ENCODE data around the gene GMEB2.
"Not testable (repeated sequence)": the region's sequence is repeated elsewhere in the genome, so short reads cannot be mapped to it uniquely, and the experiment has no call there.

GMEB2 gene

GRCh38 chr20:63656451-63656850, 29.6 kb upstream of the GMEB2 start:
- no peak for DNase-seq

- DNase-seq = no peak
These were observed 28.3 kb upstream of the GMEB2 start for GRCh38 chr20:63655249-63655648.

GRCh38 chr20:63653974-63654668, 27.2 kb upstream of the GMEB2 start:
- DNase-seq = no peak

GRCh38 chr20:63653041-63653973, 26.4 kb upstream of the GMEB2 start, which contains the start of gene STMN3:
STMN3 (minus strand) TSS chr20:63653424; CDS start chr20:63653345, 79 bp downstream.
- peak; percentile 66 for DNase-seq

- DNase-seq = no peak
These were observed 25.5 kb upstream of the GMEB2 start for GRCh38 chr20:63652192-63652980.

- DNase-seq = peak; percentile 35
These were observed 25.0 kb upstream of the GMEB2 start for GRCh38 chr20:63651942-63652191.

- DNase-seq = not testable (repeated sequence)
These were observed 23.6 kb upstream of the GMEB2 start for GRCh38 chr20:63650486-63650885.

GRCh38 chr20:63648895-63649589, 22.1 kb upstream of the GMEB2 start:
- no peak for DNase-seq

- no peak for DNase-seq
These were observed 21.3 kb upstream of the GMEB2 start for GRCh38 chr20:63648190-63648589.

GRCh38 chr20:63645218-63645617, 18.3 kb upstream of the GMEB2 start:
- no peak for DNase-seq

GRCh38 chr20:63643946-63644345, 17.0 kb upstream of the GMEB2 start:
- DNase-seq = no peak

- no peak for DNase-seq
These were observed 16.6 kb upstream of the GMEB2 start for GRCh38 chr20:63643499-63643898.

- no peak for DNase-seq
These were observed 15.8 kb upstream of the GMEB2 start for GRCh38 chr20:63642527-63643247.

GRCh38 chr20:63641792-63642523, 15.1 kb upstream of the GMEB2 start:
- peak; percentile 97 for DNase-seq

GRCh38 chr20:63641146-63641791, 14.4 kb upstream of the GMEB2 start:
- DNase-seq = peak; percentile 62

- DNase-seq = not testable (repeated sequence)
These were observed 13.8 kb upstream of the GMEB2 start for GRCh38 chr20:63640686-63641085.

- DNase-seq = no peak
These were observed 13.2 kb upstream of the GMEB2 start for GRCh38 chr20:63640086-63640485.

- DNase-seq = peak; percentile 87
These were observed 12.4 kb upstream of the GMEB2 start for GRCh38 chr20:63639093-63639975.

GRCh38 chr20:63636752-63637628, 10.1 kb upstream of the GMEB2 start:
- DNase-seq = no peak

Measured in CD4-positive, alpha-beta T cell treated with Interleukin-15 for 1 hour (primary cell).